ENCODE data around the gene MAML3.

DNA sequence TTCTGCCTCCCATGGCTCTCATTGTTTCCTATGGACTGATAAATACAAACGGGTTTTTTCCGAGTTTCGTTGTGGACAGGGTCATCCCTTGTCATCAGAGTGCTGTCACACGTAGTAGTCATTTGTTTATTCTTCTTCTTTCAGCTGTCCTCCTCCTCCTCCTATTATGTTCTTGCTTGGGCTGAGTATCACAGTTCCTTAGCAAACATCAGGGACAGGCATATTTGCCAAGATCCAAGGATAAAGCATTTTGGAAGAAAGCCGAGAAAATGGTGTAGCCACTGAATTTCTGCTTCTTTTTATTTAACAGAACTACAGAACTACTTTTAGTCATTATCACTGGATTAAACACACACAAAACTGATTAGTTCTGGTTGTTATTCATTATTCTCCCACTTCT, 167.9 kb downstream of the MAML3 start:
- TF ChIP-seq POLR2A (IDR thresholded peaks at IDR 0.05; ENCODE audit: low read depth, low read length): no peak
- no peak for TF ChIP-seq POU2F2 (IDR thresholded peaks at IDR 0.05; ENCODE audit: low read depth, low read length)

Measured in GM12891 (cell line).